Activated CD4-positive, CD25-positive, alpha-beta regulatory T cell treated with anti-CD3 and anti-CD28 coated beads, Interleukin-2, amount 50 U/mL, for 16 hours (primary cell): ENCODE results near the gene KRT35.

ENCODE experiments used
- DNase-seq: peaks from one replicate; pipeline ENCODE4 v3.0.0-alpha.2; 2020; ENCODE audit warnings: low read depth, low spot score

The KRT35 gene

DNA sequence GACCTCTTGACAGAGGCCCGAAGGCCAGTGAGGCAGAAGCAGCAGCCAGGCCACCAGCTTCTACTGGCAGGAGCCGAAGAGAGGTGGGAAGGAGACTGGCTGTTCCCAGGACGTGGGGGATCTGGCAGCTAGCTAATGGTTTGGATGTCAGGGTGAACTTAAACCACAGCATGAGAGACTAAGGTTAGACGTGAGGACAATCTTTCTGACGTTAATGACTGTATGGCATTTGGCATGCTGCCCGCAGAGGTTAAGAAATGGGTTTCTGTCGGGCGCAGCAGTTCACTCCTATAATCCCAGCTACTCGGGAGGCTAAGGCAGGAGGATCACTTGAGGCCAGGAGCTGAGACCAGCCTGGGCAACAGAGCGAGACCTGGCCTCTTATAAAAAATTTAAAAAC lies 30.8 kb upstream of the KRT35 start:
- DNase-seq: no peak

DNA sequence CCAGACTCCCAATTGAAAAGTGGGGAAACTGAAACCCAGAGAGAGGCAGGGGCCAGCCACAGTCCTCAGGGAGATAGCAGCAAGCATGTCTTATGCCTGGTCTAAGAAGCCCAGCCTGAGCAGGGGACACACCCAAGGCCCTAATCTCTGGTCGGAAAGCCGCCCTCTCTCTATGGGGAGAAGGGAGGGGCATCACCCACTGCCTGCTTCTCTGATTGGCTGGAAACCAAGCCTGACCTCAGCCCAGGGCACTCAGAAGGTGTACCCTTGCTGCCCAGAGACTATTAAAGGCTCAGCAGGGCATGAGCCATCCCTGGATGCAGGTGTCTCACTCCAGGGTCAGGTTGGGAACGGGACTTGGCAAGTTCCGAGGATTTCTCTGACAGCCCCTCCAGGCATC lies 30.2 kb upstream of the KRT35 start:
- no peak for DNase-seq

DNA sequence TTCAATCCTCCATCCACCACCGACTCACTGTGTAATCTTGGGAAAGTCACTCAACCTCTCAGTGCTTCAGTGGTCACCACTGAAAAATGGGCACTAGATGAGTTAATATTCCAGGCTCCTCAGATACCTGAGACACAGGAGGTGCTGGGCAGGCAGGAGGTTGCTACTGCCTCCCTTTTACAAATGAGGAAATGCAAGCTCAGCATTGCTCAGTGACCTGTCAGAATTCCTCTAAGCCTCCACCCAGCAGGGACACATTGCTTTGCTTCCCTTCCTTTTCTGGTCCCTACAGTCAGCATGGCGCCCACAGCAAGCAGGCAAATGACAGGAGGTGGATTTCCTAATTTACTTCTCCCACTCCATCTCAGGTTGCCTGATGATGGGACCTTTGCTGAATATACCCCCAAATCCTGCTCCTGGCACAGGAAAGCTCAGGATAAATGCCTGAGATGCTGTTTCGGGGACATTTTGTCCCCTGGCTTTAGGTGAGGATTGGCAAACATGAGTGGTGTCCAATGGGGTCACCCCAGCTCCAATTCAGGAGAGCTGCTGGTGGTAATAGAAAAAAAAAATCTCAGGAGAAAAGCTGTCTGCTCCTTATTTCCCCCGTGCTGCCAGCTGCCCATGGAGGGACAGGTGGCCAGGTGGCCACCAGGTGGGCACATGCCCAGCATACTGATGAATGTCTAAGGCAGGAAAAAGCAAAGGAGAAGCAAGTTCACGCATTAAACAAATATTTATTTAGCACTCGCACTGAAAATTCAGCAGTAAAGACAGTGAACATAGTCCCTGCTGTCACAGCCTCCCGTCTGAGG lies 29.5 kb upstream of the KRT35 start:
- no peak for DNase-seq

DNA sequence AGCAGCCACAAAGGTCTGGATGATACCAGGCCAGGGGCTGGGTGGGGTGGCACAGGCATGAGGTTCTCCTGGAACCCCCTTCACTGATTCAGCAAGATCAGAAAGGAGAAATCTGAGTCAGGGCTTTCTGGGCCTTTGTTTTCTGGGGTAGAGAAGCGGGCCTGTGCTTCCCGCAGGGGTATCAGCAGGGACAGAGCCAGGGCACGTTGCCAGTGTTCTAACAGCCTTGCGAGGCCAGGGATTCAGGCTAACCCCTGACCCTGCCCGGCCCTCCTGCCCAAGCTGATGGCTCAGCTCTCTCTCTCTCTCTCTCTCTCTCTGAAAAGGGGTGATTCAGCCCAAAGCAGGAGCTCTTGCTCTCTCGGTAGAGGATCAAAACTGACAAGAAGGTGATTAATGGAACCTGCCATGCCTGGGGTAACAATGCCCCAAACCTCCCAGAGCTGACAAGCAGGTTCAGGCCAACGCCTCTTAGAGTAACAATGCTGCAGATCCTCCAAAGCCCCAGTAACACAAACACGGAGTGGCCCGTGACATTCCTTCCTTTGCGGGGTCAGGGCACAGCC lies 26.4 kb upstream of the KRT35 start:
- no peak for DNase-seq

DNA sequence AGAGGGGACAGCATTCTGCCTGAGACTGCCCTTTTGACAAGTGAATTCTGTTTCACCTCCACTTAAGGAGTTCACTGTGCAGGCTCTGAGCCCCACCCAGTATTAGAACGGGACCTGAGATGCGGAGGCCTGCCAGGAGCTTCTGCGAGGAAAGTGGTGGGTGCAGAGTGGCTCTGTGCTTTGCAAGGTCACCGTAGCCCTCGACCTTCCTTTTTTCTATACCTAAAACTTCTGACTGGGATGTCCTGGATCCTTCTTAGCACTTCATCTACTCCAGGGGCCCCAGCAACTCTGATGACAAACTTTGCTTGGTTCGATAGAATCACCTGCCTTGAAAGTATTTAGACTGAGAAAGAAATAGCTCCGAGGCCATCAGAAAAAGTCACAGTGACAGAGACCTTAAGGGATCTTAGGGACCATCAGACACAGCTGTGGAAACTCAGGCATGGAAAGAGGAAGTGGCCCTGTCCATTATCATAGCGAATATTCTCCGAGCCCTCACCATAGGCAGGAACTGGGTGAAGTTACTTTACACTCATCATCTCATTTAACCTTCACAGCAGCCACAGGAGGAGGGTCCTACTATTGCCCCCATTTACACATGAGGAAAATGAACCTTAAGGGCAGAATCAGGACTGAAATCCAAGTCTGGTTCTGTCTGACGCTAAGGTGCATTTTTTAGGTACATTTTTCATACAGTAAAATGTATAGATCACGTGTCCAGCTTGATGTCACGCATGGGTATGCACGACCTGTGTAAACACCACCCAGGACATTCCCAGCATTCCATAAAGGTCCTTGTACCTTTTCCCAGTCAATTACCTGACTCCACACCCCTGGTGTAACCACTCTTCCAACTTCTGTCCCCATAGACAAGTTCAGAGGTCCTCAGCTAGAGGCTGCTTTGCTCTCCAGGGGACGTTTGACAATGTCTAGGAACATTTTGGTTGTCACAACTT lies 25.1 kb upstream of the KRT35 start:
- no peak for DNase-seq

DNA sequence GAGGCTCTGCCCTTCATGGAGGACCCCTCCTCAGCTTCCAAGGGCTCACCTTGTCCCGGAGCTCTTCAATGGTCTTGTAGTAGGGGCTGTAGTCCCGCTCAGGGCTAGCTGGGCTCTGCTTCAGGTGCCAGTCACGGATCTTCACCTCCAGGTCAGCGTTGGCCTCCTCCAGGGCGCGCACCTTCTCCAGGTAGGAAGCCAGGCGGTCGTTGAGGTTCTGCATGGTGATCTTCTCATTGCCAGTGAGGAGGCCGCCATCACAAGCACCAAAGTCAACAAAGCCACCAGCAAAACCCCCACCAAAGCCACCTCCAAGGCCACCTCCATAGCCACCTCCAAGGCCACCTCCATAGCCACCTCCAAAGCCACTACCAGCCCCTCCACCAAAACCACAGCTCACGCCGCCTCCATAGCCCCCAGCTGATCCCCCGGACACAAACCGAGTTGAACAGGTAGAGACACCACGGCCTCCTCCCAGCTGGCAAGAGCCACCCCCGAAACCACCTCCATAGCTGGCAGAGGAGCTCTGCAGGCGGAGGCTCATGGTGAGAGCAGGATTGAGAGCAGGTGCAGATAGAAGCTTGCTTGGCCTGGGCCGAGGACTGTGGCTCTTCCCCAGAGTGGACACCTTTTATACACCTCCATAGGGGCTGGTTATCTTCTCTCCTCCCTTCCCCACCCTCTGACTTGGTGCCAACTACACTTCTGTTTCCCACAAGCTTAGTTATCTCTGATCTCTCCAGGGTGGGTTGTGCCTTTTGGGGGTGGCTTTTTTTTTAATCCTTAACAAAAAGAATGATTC lies 24.3 kb upstream of the KRT35 start, which contains the start of gene KRT13:
KRT13 (minus strand) TSS at position 606 of the 802 bp plus-strand sequence; CDS start at position 544, 62 bp downstream.
- DNase-seq: no peak

DNA sequence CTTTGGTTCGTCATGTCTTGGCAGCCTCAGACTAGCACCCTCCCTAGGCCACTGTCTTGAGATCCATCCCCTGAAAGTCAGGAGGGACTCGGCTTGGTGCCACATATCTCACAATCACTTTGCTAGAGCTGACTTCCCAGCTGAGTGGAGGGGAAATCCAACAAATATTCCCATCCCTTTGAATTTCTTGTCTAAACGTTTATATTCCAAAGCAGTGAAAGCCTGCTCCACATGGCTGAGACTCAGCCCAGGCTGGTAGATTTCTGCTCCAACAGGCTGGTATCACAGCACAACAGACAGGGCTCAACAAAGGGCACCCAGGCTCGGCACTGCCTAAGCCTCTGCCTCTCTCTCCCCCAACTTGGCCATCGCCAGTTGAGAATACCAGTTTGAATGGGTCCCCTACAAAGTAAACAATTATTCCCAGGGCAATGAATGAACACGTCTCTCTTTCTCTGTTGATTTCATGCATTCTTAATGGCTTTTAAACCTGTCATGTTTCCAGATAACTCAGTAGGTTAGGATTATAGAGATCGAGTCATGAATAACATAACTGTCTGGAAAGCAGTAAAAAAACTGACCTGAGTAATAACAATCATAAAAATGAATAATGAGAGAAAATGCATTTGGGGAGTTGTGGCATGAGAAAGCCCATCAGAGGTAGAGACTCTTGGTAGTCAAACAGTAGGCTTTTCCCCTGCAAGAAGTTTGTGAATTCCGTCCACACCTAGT lies 23.5 kb upstream of the KRT35 start:
- no peak for DNase-seq

DNA sequence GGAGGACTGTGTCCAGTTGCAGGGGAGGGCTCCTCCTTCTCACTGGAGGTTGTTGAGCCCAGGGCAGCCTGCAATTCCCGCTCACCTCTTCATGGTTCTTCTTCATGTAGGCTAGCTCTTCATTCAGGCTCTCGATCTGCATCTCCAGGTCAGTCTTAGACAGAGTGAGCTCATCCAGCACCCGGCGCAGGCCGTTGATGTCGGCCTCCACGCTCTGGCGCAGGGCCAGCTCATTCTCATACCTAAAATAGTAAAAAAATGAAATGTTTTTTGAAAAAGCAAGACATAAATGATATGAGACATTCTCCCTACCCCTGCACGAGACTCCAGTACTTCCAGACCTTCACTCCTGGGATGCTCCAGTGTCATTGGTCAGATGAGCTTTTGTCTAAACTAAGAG lies 22.3 kb upstream of the KRT35 start:
- DNase-seq: no peak

DNA sequence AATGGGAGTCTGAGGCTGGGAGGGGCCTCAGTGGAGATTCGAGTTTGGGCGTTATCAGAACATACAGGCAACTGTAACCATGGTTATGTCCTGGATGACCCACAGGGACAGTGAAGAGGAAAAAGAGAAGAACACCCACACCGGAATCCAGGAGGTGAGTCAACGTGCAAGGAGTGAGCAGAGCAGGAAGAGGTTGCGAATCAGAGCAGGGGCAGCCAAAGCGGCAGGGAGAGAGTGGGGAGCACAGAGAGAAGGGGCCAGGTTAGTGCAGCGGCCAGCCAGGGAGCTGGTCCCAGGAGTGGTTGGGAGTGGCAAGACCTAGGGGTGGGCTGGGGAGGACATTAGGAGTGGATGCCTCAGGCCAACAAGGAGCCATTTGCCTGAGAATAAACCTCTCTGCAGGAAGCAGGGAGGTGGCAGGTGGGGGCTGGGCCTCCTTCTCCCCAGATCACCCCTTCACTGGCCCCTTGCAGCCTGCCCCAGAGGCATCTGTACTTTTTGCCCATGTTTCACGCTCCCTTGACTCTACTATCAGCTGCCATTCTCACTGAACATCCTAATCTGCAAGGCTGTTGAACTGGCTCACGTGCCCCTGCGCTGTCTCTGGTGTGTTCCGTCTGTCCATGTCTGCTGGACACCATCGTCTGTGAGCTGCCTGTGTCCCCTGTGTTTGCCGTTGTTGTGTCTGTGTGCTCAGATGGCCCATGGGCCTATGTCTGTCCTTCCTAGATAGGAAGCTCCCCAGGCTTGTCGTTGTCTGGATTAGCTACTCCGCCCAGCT lies 19.4 kb upstream of the KRT35 start:
- no peak for DNase-seq

DNA sequence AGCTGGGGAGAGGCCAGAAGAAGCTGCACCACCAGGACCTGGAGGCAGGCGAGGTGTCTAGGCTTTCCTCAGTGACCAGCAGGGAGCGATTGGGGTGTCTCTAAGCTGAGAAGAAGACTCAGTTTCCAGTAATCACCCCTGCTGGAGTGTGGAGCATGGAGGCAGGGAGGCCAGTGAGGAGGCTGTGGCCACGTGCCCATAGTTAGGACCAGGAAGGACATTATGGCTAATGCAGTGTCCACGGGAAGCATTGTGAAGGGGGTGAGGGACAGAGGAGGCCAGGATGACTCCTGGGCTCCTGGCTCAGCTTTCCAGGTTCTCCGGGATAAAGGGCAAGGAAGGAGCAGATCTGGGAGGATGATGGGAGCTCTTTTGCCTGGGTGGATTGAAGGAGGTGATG lies 18.8 kb upstream of the KRT35 start:
- no peak for DNase-seq

DNA sequence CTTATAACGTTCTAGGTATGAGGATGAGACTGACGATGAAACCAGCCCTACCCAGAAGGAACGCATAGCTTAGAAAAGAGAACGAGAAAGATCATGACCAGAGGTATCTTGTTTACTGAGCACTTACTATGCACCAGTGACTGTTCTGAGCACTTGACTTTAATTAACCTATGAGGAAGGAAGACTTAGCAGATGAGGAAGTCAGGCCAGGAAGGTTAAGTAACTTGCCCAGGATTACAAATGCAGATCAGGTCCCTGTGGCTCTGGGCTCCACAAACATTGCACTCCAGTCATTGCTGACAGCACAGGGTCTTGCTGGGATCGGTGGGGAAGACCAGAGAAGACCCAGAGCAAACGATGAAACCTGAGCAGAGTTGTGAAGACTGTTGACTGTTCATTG lies 17.3 kb upstream of the KRT35 start:
- no peak for DNase-seq

DNA sequence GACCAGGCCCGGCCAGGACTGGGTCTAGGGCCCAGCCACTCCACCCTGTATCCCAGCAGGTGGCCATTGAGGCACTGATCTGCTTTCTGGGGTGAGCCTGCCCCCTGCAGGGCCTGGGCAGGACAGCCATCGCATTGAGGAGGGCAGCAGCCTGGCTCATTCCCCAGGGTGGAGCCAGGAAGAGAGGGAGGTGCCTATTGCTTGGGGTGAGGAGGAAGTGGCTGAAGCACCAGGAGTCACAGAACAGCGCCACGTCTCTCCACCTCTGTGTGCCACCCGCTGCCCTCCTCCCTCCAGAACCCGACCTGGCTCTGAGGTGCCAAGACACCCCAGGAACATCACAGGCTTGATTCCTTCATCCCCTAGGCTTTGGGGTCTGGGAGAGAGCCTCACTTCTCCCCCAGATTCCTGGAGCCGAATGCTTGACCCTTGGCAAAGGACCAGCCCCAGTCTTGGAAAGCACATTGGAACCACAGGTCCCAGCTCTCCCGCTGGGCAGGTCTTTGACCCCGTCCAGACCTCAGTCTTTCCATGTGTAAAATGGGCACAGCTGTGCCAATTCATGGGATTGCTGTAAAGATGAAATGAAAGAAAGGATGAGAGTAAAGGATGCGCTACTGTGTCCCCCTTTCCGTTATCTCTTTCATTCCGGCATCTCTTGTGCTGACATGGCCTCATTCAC lies 16.0 kb upstream of the KRT35 start:
- peak; percentile 3 for DNase-seq

DNA sequence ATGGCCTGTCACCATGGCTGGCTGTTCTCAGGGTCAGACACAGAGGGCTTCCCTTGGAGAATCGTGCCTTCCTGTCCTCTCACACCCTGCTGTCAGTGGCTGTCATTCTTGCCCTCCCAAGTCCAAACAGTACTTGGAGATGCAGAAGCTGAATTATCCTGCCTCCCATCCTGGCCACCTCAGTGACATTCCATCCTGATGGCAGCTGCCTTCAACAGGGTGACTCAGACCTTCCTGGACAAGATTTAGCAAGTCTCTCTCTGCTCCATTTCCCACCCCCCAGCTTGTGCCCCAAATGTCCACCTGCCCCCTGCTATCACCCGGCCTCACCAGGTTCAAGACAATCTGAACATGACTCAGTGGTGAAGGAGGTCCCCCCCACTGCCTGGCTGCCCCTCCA lies 13.6 kb upstream of the KRT35 start:
- DNase-seq: no peak

DNA sequence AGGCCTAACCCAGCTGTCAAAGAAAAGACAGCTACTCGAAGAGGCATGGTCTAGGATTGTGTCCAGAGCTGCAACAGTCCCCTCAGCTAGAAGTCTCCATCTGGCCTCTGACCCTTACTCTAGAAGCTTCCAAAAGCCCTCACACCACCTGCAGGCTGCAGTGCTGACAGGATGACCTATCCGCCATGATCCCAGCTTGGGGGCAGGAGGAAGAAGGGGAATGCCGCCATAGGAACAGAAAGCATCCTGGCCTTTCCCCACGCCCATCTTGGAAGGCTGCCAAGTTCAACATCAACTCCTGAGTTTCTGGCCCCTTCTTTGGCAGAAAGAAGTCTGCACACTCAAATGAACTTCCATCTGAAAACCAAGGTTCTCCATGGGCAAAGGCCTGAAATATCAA lies 11.8 kb upstream of the KRT35 start:
- DNase-seq: no peak

DNA sequence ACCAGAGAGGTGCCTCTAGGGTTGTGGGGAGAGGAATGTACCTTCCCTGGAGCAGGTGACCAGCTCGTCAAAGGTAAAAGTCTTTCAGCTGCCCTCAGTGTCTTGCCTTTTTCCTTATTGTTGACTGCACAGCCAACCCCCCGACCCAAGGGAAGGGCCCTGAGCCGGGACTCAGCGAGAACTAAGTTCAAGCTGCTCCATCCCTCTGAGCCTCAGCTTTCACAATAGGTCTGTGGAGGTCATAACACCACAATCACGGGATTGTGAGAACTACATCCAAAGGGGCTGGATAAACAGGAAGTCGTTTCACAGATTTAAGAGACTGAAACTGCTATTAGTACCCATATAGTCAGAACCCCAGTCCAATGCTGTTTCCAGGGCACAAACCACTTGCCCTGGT lies 11.4 kb upstream of the KRT35 start:
- no peak for DNase-seq

DNA sequence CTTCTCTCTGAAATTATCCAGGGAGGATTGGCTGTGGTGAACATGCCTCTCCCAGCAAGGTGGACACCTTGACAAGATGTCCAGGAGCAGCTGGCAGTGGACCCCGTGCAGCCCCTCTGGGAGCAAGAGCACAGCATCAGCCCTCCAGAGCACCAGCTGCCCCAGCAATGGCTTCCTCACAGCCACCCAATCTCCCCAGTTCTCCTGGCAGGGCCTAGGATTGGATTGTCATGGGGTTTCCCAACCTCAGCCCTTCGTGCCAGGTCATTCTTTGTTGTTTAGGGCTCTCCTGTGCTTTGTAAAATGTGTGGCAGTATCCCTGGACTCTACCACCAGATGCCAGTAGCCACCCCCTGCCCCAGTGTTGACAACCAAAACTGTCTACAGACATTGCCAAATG lies 10.5 kb upstream of the KRT35 start:
- no peak for DNase-seq

DNA sequence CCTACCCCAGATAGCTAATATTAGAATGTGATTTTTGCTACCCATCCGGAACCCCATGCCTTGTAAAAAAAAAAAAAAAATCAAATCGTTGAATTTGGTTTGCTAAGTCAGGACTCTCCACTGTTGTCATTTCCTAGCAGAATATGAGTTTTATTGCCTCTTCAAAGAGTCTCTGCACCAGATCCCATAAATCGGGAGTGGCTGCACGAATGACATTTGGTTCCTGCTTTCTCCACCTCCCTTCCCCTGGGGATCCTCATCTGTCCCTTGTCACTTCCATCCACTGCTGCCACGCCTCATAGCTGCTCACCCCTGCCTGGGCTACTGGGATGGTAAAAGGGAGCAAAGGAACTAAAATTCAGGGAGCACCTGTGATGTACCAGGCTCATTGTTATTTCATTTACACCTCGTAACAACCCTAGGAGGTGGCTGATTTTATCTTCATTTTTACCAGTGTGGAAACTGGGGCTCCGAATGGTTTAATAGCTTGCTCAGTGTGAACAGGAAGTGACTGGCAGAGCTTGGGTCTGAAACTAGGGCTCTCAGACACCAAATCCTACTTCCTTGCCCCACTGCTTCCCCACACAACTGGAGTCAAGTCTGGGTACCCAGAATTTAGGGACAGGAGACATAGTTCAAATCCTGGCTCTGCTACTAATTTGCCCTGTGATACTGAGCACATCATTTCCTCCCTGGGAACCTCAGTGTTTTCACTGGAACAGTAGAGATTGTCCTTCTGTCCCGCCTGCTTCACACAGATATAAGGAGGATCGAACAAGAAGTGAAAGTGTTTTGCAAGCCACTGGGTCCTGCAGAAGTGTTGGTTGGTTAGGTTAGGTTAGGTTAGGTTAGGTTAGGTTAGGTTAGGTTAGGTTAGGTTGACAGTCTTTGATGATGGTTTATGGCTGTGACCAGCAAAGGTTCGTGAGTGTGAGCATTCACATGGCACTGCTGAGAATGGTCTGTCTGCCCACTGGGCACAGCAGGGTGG lies 9.3 kb upstream of the KRT35 start:
- DNase-seq: no peak

DNA sequence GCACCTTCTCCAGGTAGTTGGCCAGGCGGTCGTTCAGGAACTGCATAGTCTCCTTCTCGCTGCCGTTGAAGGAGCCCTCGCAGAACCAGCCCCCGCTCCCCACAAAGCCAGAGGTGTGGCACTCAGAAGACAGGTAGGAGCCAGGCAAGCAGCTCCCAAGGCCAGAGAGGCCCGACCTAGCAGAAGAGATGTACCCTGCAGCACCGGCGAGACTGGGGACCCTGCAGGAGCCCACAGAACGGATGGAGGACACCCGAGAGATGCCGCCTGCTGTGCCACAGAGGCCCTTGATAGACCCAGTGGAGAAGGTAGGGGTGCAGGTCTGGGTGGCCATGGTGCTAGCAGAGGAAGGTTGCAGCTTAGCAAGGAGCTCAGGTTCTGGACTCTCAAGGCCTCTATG lies 8.6 kb upstream of the KRT35 start, which contains the start of gene KRT36:
KRT36 (minus strand) TSS at position 380 of the 400 bp plus-strand sequence; CDS start at position 334, 46 bp downstream.
- DNase-seq: no peak
